Neutrophil (primary cell): Measurements from ENCODE around the gene CECR2.

Experiments used
- H3K27ac ChIP-seq: fragments of 200-600 bp; sonication (generic); 2 replicates; pipeline ENCODE4 v1.5.1; 2016; ENCODE audit warnings: mild to moderate bottlenecking, moderate library complexity
- H3K27me3 ChIP-seq: fragments of 200-600 bp; sonication (generic); 2 replicates; pipeline ENCODE4 v1.6.0; 2016; ENCODE audit warnings: mild to moderate bottlenecking
- H3K36me3 ChIP-seq: fragments of 200-600 bp; sonication (generic); 2 replicates; pipeline ENCODE4 v1.5.1; 2017
- H3K4me1 ChIP-seq, 2 experiments: fragments of 200-600 bp in 1 of 2; sonication (generic) in 1 of 2; 1 replicate in 1 of 2; 2 replicates in 1 of 2; pipeline versions ENCODE4 v1.5.1 to v1.6.1; 2013 to 2016; ENCODE audit warnings: low read depth in 1 of 2, low read length in 1 of 2, mild to moderate bottlenecking in 1 of 2, moderate library complexity in 1 of 2; ENCODE audit not compliant: control insufficient read depth in 1 of 2, insufficient read depth in 1 of 2
- H3K4me3 ChIP-seq, 2 experiments: fragments of 200-600 bp in 1 of 2; sonication (generic) in 1 of 2; 1 replicate in 1 of 2; 2 replicates in 1 of 2; pipeline ENCODE4 v1.5.1; 2013 to 2016; ENCODE audit warnings: low read depth in 1 of 2, low read length in 1 of 2, mild to moderate bottlenecking in 1 of 2, moderate library complexity in 1 of 2
- H3K9me3 ChIP-seq: fragments of 200-600 bp; sonication (generic); 2 replicates; pipeline ENCODE4 v1.5.1; 2016
- CTCF ChIP-seq: fragments of 200-600 bp; sonication (generic); IDR thresholded peaks from 2 replicates; pipeline ENCODE4 v1.5.1; 2016; ENCODE audit warnings: antibody characterized with exemption

The CECR2 gene

GRCh38 chr22:17446698-17447097 is 77.4 kb downstream of the CECR2 start:
- Histone ChIP-seq H3K36me3 (no peaks in the 10 kb centered on the region), H3K4me3 (no peak overlapping the region), H3K27ac (no peak overlapping the region), H3K9me3 (no peaks in the 10 kb centered on the region), H3K27me3 (peaks cover 3% of the 10 kb centered on the region), H3K4me1 (no peaks in the 10 kb centered on the region)
- TF ChIP-seq CTCF: no peak

GRCh38 chr22:17451316-17451715 is 82.1 kb downstream of the CECR2 start:
- Histone ChIP-seq H3K36me3 (no peaks in the 10 kb centered on the region), H3K4me3 (no peak overlapping the region), H3K4me1 (no peaks in the 10 kb centered on the region), H3K27ac (no peak overlapping the region), H3K27me3 (no peaks in the 10 kb centered on the region), H3K9me3 (no peaks in the 10 kb centered on the region)
- no peak for TF ChIP-seq CTCF

- Histone ChIP-seq H3K27ac (no peak overlapping the region), H3K36me3 (no peaks in the 10 kb centered on the region), H3K9me3 (no peaks in the 10 kb centered on the region), H3K27me3 (no peaks in the 10 kb centered on the region), H3K4me3 (no peak overlapping the region), H3K4me1 (no peaks in the 10 kb centered on the region)
- no peak for TF ChIP-seq CTCF
These were observed 91.6 kb downstream of the CECR2 start for GRCh38 chr22:17460895-17461294.

- no peak overlapping the region for H3K4me3 ChIP-seq
- TF ChIP-seq CTCF: no peak
- H3K9me3 ChIP-seq: no peaks in the 10 kb centered on the region
- H3K27me3 ChIP-seq: peaks cover 73% of the 10 kb centered on the region
- no peaks in the 10 kb centered on the region for H3K4me1 ChIP-seq
- no peak overlapping the region for H3K27ac ChIP-seq
- H3K36me3 ChIP-seq: no peaks in the 10 kb centered on the region
These were observed 101.7 kb downstream of the CECR2 start for GRCh38 chr22:17470880-17471500.

- Histone ChIP-seq H3K27me3 (peaks cover 73% of the 10 kb centered on the region), H3K4me1 (peaks cover 6 to 8% of the 10 kb centered on the region in 2 experiments), H3K36me3 (no peaks in the 10 kb centered on the region), H3K9me3 (no peaks in the 10 kb centered on the region), H3K27ac (no peak overlapping the region), H3K4me3 (no peak overlapping the region)
- no peak for TF ChIP-seq CTCF
These were observed 102.8 kb downstream of the CECR2 start for GRCh38 chr22:17471886-17472535.
